HG03097 (cell line): ENCODE data around the gene UBTD2.
A peak's percentile ranks its signal among the peaks of the same experiment; 100 is the strongest.
"Not testable (repeated sequence)": the region's sequence is repeated elsewhere in the genome, so short reads cannot be mapped to it uniquely, and the experiment has no call there.

ENCODE experiments used
- ATAC-seq: cut with Tn5 transposase; IDR thresholded peaks from one replicate; pipeline ENCODE4 v1.9.1; 2021; ENCODE audit not compliant: unreplicated experiment, low FRiP score

The UBTD2 gene

GRCh38 chr5:172293054-172293744 is 9.6 kb upstream of the UBTD2 start:
- ATAC-seq = peak; percentile 74

GRCh38 chr5:172291837-172292236 is 8.3 kb upstream of the UBTD2 start:
- not testable (repeated sequence) for ATAC-seq

GRCh38 chr5:172288465-172288864 is 4.9 kb upstream of the UBTD2 start:
- no peak for ATAC-seq

DNA sequence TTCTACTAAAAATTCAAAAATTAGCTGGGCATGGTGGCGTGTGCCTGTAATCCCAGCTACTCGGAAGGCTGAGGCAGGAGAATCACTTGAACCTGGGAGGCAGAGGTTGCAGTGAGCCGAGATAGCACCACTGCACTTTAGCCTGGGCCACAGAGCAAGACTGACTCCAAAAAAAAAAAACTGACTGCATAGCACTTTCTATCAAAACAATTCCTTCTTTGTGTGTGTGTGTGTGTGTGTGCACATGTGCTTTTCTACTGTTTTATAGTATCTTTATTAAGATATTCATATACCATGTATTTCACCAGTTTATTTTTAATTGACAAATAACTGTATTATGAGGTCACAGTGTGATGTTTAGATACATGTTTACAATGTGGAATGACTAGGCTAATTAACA is 3.6 kb upstream of the UBTD2 start:
- ATAC-seq = not testable (repeated sequence)

DNA sequence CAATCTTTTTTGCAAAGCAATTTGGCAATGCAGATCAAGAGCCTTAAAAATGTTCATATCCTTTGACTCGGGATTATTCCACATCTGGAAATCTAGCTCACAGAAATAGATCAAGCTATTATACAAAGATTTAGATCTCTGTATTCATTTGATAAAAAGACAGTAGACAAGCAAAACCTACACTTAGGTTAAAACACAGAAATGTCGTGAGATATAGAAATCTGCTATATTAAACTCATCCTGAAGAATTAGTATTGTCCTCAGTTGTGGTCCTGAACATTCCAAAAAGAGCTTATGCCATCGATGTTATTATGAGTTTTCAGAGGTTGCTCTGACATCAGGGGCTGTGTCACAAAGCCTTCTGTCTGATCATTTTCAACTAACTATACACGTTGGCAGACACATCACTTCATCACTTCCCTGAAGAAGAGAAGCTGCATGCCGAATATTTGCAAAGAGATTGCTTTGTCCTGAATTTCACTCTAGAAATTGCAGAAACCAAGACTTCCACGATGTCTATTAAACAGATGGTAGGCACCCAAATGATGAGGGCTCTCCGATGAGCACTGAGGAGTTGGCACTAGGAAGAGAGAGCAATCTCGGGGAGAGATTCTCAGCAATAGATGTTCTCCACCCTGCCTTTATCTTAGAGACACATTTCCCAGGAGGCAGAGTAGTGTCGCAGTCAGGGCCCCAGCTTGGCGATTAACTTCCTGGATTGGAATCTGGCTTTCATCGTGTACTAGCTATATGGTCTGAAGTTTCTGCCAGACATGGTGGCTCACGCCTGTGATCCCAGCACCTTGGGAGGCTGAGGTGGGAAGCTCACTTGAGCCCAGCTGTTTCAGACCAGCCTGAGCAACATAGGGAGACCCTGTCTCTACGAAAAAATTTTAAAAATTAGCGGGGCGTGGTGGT is 1.9 kb upstream of the UBTD2 start:
- no peak for ATAC-seq

GRCh38 chr5:172284611-172284980 is 1.0 kb upstream of the UBTD2 start:
- no peak for ATAC-seq

DNA sequence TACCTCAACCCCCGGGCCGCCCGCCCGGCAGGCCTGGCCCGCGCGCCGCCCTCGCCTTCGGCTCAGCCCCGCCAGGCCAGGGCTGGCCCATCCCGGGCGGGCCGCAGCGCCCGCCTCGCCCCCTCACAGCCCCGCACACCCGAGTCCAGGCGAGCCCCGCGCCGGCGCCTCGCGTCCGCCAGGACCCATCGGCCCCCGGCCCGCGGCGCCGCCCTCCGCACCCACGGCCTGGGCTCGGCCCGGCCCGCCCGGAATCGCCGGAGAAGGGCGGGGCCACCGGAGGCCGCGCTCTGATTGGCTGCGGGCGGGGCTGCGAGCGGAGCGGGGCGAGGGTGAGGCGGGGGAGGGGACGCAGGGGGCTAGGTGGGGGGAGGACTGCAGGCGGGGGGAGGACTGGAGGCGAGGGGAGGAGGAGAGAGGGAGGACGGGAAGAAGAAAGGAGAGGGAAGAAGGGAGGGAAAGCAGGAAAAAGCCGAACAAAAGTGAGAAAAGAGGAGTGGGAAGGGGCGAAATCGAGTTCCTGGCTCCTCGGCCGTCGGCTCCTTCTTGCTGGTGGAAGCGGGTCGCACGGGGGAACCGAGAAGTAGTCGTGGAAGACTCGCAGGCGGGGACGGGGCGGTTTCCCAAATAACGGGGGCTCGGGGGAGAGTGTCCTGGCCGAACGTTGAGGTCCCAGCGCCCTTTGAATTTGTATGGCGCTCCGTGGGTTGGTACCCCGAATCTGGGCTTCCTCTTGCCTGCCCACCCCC is 472 bp upstream of the UBTD2 start:
- ATAC-seq = peak; percentile 79

- ATAC-seq = no peak
Measured at GRCh38 chr5:172282272-172283019, 1.1 kb downstream of the UBTD2 start.

GRCh38 chr5:172281346-172281745 is 2.2 kb downstream of the UBTD2 start:
- ATAC-seq = no peak

DNA sequence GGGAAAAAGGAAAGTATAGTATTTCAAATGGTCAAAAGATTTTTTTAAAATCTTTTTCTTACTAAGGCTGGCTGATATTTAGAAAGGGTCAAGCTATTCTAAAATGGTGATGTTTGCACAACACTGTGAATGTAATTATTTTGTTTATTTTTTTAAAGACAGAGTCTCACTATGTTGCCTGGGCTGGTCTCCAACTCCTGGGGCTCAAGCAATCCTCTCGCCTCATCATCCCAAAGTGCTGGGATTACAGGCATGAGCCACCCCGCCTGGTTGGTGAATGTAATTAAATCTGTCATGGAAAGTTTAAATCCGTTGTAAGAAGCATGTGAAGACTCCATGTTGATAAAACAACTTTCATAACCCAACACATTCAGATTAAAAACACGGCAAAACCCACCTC is 2.6 kb downstream of the UBTD2 start:
- ATAC-seq = no peak

DNA sequence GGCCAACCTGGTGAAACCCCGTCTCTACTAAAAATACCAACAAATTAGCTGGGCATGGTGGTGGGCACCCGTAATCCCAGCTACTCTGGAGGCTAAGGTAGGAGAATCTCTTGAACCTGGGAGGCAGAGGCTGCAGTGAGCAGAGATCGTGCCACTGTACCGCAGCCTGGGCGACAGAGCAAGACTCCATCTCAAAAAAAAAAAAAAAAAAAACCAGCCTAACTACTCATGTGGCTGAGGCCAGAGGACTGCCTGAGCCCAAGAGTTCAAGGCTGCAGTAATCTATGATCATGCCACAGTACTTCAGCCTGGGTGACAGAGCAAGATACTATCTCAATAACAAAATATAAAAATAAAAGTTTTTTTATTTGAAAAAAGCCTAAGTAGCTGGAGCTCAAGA is 3.2 kb downstream of the UBTD2 start:
- no peak for ATAC-seq

DNA sequence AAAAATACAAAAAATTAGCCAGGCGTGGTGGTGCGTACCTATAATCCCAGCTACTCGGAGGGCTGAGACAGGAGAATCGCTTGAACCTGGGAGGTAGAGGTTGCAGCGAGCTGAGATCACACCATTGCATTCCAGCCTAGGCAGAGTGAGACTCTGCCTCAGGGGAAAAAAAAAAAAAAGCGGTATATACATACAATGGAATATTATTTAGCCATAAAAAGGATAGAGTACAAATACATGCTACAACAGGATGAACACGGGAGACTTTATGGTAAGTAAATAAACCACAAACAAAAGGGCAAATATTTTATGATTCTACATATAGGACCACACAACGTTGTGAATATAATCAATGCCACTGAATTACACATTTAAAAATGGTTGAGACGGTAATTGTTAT is 5.2 kb downstream of the UBTD2 start:
- no peak for ATAC-seq

DNA sequence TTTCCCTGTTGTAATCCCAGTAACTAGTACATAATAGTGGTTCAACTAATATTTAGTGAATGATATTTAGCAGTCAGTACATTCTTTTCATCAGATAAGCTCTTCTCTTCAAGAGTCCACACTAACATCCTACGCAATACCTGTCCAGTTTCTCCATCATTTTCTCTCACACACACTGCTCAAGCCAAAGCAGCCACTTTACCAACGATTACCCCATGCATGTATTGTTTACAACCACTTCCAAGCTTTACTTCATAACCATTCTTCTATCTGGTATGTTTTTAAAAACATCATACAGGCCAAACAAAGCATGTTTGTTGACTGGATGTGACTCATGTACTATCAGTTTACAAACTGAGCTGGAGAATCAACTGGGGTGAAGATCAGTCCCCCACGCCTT is 7.3 kb downstream of the UBTD2 start:
- no peak for ATAC-seq

- ATAC-seq = no peak
Measured at GRCh38 chr5:172274951-172275753, 8.4 kb downstream of the UBTD2 start.

DNA sequence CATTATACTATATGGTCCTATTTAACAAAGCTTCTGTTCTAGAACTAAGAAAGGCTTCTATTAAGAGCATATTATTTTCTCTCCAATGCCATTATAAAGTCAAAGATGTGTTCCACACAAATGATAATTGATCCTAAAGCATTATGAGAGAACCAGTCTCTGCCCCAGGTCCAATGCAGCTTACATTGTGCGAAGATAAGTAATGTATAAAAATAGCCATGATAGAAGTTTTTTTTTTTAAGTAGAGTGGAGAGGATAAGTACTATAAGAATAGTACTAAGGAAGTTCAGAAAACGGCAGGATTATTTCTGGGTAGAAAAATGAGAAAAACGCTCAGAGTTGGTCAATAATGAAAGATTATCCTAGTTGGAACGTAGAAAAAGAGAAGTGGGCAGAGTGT is 15.6 kb downstream of the UBTD2 start:
- ATAC-seq = no peak

- no peak for ATAC-seq
Measured at GRCh38 chr5:172266676-172267092, 16.9 kb downstream of the UBTD2 start.

- ATAC-seq = no peak
Measured at GRCh38 chr5:172266071-172266675, 17.4 kb downstream of the UBTD2 start.

DNA sequence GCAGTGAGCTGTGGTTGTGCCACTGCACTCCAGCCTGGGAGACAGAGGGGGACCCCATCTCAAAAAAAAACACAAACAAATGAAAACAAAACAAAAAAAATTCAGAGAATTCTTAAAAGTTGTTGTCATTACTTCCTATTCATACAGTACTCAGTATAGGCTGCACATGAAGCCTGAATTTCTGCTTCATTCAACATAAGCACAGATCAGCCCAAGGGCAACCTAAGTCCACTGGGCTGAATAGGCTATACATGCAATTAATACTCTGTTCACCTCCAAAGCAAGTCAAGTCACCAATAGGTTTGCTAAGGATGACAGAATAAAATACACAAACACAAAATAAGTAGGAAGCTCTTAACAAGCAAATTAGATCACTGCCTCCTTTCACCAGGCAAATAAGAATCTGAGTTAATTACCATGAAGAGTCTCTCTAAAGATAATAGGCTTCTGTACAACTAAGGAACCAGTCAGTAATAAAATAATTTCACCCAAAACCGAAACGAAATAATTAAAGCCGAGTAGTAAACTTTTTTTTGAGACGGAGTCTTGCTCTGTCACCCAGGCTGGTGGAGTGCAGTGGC is 18.7 kb downstream of the UBTD2 start:
- ATAC-seq = no peak

DNA sequence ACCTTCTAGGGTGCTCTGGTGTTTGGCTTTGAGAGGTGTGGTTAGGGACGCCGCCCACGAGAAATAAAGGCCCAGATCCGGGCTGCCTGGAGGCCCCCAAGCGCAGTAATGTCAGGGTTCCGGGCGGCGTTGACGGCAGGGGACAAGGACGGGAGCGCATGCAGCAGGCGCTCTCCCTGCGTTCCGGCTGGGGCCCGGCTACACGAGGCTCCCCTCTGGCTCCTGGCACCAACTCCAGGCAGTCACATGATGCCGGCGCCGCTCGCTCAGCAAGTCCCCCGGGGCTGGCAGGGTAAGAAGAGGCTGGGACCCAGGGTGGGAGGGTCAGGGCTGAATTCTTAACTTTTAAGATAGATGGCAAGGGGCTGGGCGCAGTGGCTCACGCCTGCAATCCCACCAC is 28.1 kb downstream of the UBTD2 start:
- no peak for ATAC-seq
